Measurements from ENCODE around the gene HCLS1. TPM values are rescaled to one million over a fixed set of nuclear protein-coding genes. Genes with fewer than 3 reads are reported as not detected.

Gene HCLS1
- total RNA-seq, 1 donor from 2014 or later, result not detected

DNA sequence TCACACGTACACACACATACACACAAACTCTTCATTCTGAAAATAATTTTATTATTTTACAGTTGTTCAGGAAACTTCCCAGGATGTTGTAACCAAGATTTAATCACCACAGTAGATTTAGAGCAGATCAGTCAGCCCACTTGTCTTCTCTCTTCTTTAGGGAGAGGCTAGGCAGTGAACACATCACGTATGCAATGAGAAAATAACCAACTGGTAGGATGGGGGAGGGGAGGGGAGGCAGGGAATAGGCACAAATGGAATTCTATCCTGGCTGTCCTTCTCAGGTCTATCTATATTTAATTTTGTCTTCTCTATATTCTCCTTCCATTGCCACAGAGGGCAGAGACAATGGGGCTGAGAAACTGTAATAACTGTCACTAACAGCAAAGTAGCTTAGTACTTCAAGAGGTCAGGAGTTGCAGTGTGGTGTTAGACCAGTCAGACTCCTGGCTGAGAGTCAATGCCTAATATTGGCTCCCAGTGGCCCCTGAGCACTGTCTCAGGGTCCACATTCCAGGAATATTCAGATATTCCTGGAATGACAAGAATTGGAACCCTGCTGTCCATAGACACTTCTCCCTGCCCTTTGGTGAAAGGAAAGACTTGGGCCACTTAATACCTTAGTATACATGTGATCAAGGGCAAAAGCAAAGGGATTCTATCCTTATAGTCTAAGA lies 2.6 kb upstream of the HCLS1 start:
- Mint-ChIP-seq H3K9me3 (ENCODE audit: unreplicated experiment) (no peaks in the 10 kb centered on the region), H3K4me1 (ENCODE audit: low read depth, unreplicated experiment) (no peaks in the 10 kb centered on the region), H3K27me3 (ENCODE audit: unreplicated experiment) (no peaks in the 10 kb centered on the region), H3K36me3 (ENCODE audit: unreplicated experiment) (peaks cover 10% of the 10 kb centered on the region), H3K27ac (ENCODE audit: unreplicated experiment) (no peak overlapping the region), H3K4me3 (ENCODE audit: unreplicated experiment) (no peak overlapping the region)
- TF ChIP-seq, protein P1, sequence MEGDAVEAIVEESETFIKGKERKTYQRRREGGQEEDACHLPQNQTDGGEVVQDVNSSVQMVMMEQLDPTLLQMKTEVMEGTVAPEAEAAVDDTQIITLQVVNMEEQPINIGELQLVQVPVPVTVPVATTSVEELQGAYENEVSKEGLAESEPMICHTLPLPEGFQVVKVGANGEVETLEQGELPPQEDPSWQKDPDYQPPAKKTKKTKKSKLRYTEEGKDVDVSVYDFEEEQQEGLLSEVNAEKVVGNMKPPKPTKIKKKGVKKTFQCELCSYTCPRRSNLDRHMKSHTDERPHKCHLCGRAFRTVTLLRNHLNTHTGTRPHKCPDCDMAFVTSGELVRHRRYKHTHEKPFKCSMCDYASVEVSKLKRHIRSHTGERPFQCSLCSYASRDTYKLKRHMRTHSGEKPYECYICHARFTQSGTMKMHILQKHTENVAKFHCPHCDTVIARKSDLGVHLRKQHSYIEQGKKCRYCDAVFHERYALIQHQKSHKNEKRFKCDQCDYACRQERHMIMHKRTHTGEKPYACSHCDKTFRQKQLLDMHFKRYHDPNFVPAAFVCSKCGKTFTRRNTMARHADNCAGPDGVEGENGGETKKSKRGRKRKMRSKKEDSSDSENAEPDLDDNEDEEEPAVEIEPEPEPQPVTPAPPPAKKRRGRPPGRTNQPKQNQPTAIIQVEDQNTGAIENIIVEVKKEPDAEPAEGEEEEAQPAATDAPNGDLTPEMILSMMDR (IDR thresholded peaks at IDR 0.05; ENCODE audit: partially characterized antibody, unreplicated experiment), result no peak
- DNase-seq, result no peak

DNA sequence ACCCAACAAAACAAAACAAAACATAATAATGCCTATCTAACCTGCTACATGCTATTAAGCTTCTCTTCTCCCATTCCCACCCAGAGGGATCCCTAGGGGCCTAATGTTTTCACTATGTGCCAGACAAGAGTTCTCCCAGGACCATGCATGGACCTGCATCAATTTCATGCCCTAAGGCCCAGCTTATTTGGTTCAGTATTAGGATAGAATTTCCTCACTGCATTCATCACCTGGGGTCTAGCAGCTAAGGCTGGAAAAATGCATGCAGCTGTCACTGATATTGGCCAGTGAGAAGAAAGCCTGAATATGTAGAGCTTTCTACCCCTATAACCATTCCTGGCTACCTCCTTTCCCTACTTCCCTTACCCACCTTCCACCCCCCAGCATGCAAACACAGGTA lies 2.0 kb upstream of the HCLS1 start:
- DNase-seq, result no peak
- peaks cover 10% of the 10 kb centered on the region for H3K36me3 Mint-ChIP-seq (ENCODE audit: unreplicated experiment)
- no peaks in the 10 kb centered on the region for H3K4me1 Mint-ChIP-seq (ENCODE audit: low read depth, unreplicated experiment)
- no peak overlapping the region for H3K27ac Mint-ChIP-seq (ENCODE audit: unreplicated experiment)
- H3K4me3 Mint-ChIP-seq (ENCODE audit: unreplicated experiment), result no peak overlapping the region
- H3K27me3 Mint-ChIP-seq (ENCODE audit: unreplicated experiment), result no peaks in the 10 kb centered on the region
- TF ChIP-seq, protein P1 (IDR thresholded peaks at IDR 0.05; ENCODE audit: partially characterized antibody, unreplicated experiment), result no peak
- H3K9me3 Mint-ChIP-seq (ENCODE audit: unreplicated experiment), result no peaks in the 10 kb centered on the region

DNA sequence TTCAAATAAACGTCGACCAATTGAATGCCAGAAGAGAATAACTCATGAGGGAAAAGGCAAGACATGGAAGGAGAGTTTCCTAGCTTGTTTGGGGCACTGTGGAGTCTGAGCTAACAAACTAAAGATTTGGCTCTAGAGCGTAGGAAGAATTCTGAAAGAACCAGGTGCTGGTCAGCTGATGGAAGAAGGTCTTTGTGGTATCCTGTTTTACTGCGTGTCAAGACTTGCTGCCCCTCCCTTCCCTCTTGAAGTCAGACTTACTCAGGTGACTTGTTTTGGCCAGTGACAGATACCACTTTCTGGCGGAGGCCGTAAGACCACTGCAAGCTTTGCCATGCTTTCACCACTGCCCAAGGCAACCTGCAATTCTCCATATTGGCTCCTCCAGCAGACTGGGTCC lies 673 bp upstream of the HCLS1 start:
- no peak overlapping the region for H3K4me3 Mint-ChIP-seq (ENCODE audit: unreplicated experiment)
- H3K27ac Mint-ChIP-seq (ENCODE audit: unreplicated experiment), result no peak overlapping the region
- no peaks in the 10 kb centered on the region for H3K9me3 Mint-ChIP-seq (ENCODE audit: unreplicated experiment)
- no peaks in the 10 kb centered on the region for H3K27me3 Mint-ChIP-seq (ENCODE audit: unreplicated experiment)
- H3K36me3 Mint-ChIP-seq (ENCODE audit: unreplicated experiment), result peaks cover 10% of the 10 kb centered on the region
- no peaks in the 10 kb centered on the region for H3K4me1 Mint-ChIP-seq (ENCODE audit: low read depth, unreplicated experiment)
- no peak for DNase-seq
- TF ChIP-seq, protein P1 (IDR thresholded peaks at IDR 0.05; ENCODE audit: partially characterized antibody, unreplicated experiment), result no peak

DNA sequence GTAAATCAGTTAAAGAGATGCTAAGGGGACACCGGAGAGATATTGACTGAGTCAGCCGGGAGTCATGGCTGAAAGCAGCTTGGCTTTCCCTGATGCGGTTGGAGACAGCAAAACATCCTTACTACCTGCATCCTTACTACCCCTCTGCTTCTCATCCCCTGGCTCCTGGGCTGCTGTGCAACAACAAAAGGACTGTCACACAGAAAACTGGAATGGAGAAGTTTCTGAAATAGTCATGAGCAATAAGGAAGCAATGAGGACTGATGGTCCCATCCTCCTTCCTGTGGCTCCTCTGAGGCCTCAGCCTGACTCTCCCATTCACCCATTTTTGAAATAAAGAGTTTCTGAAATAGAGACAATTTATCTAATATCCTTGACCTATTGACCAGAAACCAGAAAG lies 1.1 kb downstream of the HCLS1 start:
- Mint-ChIP-seq H3K4me3 (ENCODE audit: unreplicated experiment) (no peak overlapping the region), H3K36me3 (ENCODE audit: unreplicated experiment) (peaks cover under 1% of the 10 kb centered on the region), H3K27ac (ENCODE audit: unreplicated experiment) (no peak overlapping the region), H3K27me3 (ENCODE audit: unreplicated experiment) (no peaks in the 10 kb centered on the region), H3K9me3 (ENCODE audit: unreplicated experiment) (no peaks in the 10 kb centered on the region), H3K4me1 (ENCODE audit: low read depth, unreplicated experiment) (no peaks in the 10 kb centered on the region)
- TF ChIP-seq, protein P1 (IDR thresholded peaks at IDR 0.05; ENCODE audit: partially characterized antibody, unreplicated experiment), result no peak
- DNase-seq, result no peak

DNA sequence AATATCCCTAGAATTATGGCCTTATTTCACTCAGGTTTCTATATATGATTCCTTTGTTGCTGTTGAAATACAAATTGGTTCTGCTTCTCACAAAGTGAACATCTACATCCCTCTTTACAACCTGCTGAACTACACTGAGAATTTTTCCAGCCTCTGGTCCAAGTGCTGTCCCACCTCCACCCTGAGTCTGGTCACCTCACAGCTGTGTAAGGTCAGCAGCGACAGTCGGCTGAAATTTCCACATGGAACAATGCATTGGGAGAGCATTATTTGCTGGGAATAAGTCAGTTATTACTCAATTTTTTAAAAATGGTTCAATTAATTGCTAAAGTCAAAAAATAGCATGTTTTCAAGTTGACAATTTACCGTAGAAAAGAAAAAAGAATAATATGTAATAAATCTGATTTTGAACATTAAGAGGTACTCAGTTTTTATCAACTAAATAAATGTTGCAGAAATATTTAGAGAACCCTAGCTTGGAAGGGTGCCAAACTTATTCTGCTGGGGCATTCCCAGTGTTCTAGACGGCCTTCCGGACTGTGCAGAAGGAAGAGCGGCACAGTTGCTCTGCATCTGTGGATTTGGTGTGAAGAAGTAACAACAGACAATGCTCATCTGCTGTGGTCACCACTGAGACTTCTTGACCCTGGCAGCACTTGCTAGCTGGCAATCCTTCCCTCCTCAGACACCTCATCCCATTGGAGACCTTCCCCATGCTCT lies 1.8 kb downstream of the HCLS1 start:
- Mint-ChIP-seq H3K4me1 (ENCODE audit: low read depth, unreplicated experiment) (no peaks in the 10 kb centered on the region), H3K27ac (ENCODE audit: unreplicated experiment) (no peak overlapping the region), H3K27me3 (ENCODE audit: unreplicated experiment) (no peaks in the 10 kb centered on the region), H3K4me3 (ENCODE audit: unreplicated experiment) (no peak overlapping the region), H3K36me3 (ENCODE audit: unreplicated experiment) (no peaks in the 10 kb centered on the region), H3K9me3 (ENCODE audit: unreplicated experiment) (peaks cover 1% of the 10 kb centered on the region)
- TF ChIP-seq, protein P1 (IDR thresholded peaks at IDR 0.05; ENCODE audit: partially characterized antibody, unreplicated experiment), result no peak
- DNase-seq, result no peak
